ENCODE measurements around the gene AMOTL2. TPM values are rescaled to one million over a fixed set of nuclear protein-coding genes. Genes with fewer than 3 reads are reported as not detected.
A peak's percentile ranks its signal among the peaks of the same experiment; 100 is the strongest.

AMOTL2 gene
- total and polyA plus RNA-seq, 2 experiments from 2014 or later, result 63.9 to 81.6 TPM

DNA sequence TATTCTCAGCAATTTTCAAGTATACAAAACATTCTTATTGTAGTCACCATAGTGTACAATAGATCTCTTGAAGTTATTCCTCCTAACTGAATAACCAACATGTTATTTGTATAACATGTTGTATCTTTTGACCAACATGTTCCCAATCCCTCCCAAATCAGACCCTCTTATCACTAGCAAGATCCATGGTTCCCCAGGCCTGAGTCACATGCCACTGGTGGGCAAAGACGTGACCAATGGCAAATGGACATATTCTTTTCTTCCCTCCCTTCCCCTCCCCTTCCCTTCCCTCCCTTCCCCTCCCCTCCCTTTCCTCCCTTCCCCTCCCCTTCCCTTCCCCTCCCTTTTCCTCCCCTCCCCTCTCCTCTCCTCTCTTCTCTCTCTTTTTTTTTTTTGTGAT is 45.4 kb downstream of the AMOTL2 start:
- Histone ChIP-seq H3K9me2 (replicated peaks; ENCODE audit: insufficient read depth) (no peaks in the 10 kb centered on the region), H3K4me1 (ENCODE audit: insufficient read depth) (peaks cover 52% of the 10 kb centered on the region), H2AFZ (no peak overlapping the region), H3K4me2 (no peak overlapping the region), H3K27ac (no peak overlapping the region), H4K20me1 (ENCODE audit: insufficient read depth, poor library complexity, severe bottlenecking) (no peaks in the 10 kb centered on the region), H3K36me3 (replicated peaks; ENCODE audit: insufficient read depth, low read depth) (no peaks in the 10 kb centered on the region), H3K4me3 (no peak overlapping the region), H3K9me3 (ENCODE audit: low read depth) (no peaks in the 10 kb centered on the region), H3K27me3 (no peaks in the 10 kb centered on the region), H3K79me2 (no peaks in the 10 kb centered on the region)
- TF ChIP-seq, protein P1, sequence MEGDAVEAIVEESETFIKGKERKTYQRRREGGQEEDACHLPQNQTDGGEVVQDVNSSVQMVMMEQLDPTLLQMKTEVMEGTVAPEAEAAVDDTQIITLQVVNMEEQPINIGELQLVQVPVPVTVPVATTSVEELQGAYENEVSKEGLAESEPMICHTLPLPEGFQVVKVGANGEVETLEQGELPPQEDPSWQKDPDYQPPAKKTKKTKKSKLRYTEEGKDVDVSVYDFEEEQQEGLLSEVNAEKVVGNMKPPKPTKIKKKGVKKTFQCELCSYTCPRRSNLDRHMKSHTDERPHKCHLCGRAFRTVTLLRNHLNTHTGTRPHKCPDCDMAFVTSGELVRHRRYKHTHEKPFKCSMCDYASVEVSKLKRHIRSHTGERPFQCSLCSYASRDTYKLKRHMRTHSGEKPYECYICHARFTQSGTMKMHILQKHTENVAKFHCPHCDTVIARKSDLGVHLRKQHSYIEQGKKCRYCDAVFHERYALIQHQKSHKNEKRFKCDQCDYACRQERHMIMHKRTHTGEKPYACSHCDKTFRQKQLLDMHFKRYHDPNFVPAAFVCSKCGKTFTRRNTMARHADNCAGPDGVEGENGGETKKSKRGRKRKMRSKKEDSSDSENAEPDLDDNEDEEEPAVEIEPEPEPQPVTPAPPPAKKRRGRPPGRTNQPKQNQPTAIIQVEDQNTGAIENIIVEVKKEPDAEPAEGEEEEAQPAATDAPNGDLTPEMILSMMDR (IDR thresholded peaks at IDR 0.05; ENCODE audit: poor library complexity), result no peak
- TF ChIP-seq EZH2 (IDR thresholded peaks at IDR 0.05; ENCODE audit: borderline replicate concordance) (no peak), EZH2phosphoT487 (IDR thresholded peaks at IDR 0.05; ENCODE audit: low read depth, severe bottlenecking, unreplicated experiment) (no peak)
- DNase-seq (ENCODE audit: low spot score), result no peak
- WGBS (ENCODE audit: low lambda C conversion rate, missing lambda C conversion rate), result 100% methylated on average over 1 of the region's 1 CpG

DNA sequence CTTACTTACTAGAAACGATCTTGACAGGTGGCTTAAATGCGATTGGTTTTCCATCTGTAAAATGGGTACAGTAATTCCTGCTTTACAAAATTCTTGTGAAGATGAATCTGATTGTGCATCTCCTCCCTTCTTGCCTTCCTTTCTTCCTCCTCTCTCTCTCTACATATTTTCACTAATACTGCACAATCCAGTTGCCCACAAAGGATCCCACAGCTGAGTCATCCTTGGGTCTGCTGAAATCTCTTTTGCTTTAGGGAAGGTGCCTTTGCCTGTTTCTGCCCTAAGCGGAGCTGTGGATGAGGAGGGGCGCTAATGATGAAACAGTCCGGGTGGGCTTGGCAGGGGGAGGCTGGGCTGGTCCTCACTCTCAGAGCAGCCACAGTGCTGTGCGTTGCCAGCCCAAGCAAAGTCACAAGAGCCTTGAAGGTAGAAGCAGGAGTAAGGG is 46.1 kb downstream of the AMOTL2 start:
- no peaks in the 10 kb centered on the region for H3K79me2 ChIP-seq
- TF ChIP-seq EZH2 (IDR thresholded peaks at IDR 0.05; ENCODE audit: borderline replicate concordance), result no peak
- TF ChIP-seq, protein P1 (IDR thresholded peaks at IDR 0.05; ENCODE audit: poor library complexity), result no peak
- TF ChIP-seq EZH2phosphoT487 (IDR thresholded peaks at IDR 0.05; ENCODE audit: low read depth, severe bottlenecking, unreplicated experiment), result no peak
- no peaks in the 10 kb centered on the region for H3K27me3 ChIP-seq
- no peaks in the 10 kb centered on the region for H4K20me1 ChIP-seq (ENCODE audit: insufficient read depth, poor library complexity, severe bottlenecking)
- no peaks in the 10 kb centered on the region for H3K9me3 ChIP-seq (ENCODE audit: low read depth)
- no peak overlapping the region for H3K4me3 ChIP-seq
- no peak overlapping the region for H2AFZ ChIP-seq
- DNase-seq (ENCODE audit: low spot score), result no peak
- H3K4me1 ChIP-seq (ENCODE audit: insufficient read depth), result peaks cover 45% of the 10 kb centered on the region
- H3K27ac ChIP-seq, result peak overlapping the region; percentile 35
- H3K4me2 ChIP-seq, result no peak overlapping the region
- 64% methylated on average over 6 of the region's 6 CpGs for WGBS (ENCODE audit: low lambda C conversion rate, missing lambda C conversion rate)
- H3K9me2 ChIP-seq (replicated peaks; ENCODE audit: insufficient read depth), result no peaks in the 10 kb centered on the region
- no peaks in the 10 kb centered on the region for H3K36me3 ChIP-seq (replicated peaks; ENCODE audit: insufficient read depth, low read depth)

DNA sequence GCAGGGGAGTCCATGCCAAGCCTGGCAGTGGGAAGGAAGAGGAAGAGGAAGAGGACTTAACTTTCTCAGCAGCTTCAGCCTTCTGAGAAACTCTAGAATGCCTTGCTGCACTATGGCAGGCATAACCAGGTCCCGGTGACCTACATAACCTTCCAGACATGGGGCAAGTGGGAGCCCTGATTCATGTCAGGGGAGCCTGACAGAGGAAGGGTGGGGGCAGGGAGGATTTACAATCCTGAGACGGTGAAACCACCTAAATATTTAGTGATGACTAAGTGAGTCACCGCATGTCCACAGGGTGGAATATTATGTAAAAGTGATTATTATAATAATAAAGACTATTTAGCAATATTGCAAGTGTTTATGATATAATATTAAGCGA is 46.7 kb downstream of the AMOTL2 start:
- Histone ChIP-seq H3K9me3 (ENCODE audit: low read depth) (no peaks in the 10 kb centered on the region), H3K36me3 (replicated peaks; ENCODE audit: insufficient read depth, low read depth) (no peaks in the 10 kb centered on the region), H2AFZ (no peak overlapping the region), H3K27ac (peak overlapping the region; percentile 55), H4K20me1 (ENCODE audit: insufficient read depth, poor library complexity, severe bottlenecking) (no peaks in the 10 kb centered on the region), H3K27me3 (no peaks in the 10 kb centered on the region), H3K4me3 (no peak overlapping the region), H3K4me2 (no peak overlapping the region), H3K9me2 (replicated peaks; ENCODE audit: insufficient read depth) (no peaks in the 10 kb centered on the region), H3K4me1 (ENCODE audit: insufficient read depth) (peaks cover 40% of the 10 kb centered on the region), H3K79me2 (no peaks in the 10 kb centered on the region)
- TF ChIP-seq EZH2phosphoT487 (IDR thresholded peaks at IDR 0.05; ENCODE audit: low read depth, severe bottlenecking, unreplicated experiment), result no peak
- TF ChIP-seq, protein P1 (IDR thresholded peaks at IDR 0.05; ENCODE audit: poor library complexity), result no peak
- no peak for TF ChIP-seq EZH2 (IDR thresholded peaks at IDR 0.05; ENCODE audit: borderline replicate concordance)
- no peak for DNase-seq (ENCODE audit: low spot score)
- 65% methylated on average over 4 of the region's 4 CpGs for WGBS (ENCODE audit: low lambda C conversion rate, missing lambda C conversion rate)

All from hepatocyte (in vitro differentiated cells).